ENCODE measurements around the gene MRPL55.
A peak's percentile ranks its signal among the peaks of the same experiment; 100 is the strongest.

Gene MRPL55

DNA sequence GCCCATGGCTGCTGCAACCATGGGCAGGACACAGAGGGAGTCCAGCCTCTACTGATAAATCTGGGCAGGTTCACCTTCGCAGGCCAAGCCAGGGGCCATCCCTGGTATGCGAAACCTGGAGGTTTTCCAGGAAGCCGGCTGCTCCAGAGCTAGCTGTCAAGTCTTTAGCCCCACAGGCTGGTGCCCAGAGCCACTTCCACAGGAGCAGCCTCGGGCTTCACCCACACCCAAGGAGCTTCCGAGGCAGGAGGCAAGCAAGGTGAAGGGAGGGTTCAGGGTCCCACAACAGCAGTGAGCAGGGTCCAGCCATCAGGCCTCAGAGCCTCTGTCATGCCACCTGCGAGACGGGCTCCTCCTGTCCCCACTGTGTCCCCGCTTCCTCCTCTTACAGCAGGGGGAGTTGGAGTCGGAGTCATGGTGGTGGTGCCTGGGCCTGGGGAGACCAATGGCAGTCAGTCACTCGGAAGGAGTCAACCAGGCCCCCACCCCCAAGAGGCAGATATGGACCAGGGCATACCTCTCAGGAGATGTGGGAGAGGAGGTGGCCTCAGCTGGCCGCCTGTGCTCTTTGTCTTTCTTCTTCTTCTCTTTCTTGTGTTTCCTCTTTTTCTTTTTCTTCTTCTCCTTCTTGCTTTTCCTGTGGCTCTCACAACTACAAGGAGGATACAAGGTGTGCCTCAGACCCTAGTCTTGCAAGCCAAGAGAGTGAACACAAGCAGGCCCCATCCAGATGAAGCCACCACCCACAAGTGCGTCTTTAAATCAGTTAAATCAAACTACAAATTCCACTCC, 8.1 kb downstream of the MRPL55 start:
- no peak for DNase-seq (ENCODE audit: low spot score)

DNA sequence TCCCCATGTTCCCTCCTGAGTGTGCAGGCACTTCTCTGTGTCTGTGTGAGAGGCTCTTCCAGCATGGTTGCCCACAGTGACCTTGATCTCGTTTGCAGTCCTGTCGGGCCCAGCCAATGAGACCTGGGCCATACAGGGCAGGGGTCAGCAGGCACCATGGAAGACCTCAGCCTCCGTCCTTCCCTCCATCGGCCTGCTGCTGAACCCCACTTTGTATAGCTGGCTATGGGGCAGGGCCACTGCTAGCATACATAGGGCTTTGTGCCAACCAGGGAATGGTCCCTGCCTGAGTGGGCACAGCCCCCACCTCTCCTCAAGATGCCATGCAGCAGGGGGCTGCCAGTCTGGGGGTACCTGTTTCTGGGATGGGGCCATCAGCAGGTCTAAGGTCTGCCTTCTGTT, 9.8 kb downstream of the MRPL55 start:
- no peak for DNase-seq (ENCODE audit: low spot score)

DNA sequence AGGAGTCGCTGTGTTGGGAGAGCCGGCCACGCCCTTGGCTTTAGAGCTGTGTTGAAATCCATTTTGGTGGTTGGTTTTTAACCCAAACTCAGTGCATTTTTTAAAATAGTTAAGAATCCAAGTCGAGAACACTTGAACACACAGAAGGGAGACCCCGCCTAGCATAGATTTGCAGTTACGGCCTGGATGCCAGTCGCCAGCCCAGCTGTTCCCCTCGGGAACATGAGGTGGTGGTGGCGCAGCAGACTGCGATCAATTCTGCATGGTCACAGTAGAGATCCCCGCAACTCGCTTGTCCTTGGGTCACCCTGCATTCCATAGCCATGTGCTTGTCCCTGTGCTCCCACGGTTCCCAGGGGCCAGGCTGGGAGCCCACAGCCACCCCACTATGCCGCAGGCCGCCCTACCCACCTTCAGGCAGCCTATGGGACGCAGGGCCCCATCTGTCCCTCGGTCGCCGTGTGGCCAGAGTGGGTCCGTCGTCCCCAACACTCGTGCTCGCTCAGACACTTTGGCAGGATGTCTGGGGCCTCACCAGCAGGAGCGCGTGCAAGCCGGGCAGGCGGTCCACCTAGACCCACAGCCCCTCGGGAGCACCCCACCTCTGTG, 10.7 kb downstream of the MRPL55 start:
- DNase-seq (ENCODE audit: low spot score), result no peak

DNA sequence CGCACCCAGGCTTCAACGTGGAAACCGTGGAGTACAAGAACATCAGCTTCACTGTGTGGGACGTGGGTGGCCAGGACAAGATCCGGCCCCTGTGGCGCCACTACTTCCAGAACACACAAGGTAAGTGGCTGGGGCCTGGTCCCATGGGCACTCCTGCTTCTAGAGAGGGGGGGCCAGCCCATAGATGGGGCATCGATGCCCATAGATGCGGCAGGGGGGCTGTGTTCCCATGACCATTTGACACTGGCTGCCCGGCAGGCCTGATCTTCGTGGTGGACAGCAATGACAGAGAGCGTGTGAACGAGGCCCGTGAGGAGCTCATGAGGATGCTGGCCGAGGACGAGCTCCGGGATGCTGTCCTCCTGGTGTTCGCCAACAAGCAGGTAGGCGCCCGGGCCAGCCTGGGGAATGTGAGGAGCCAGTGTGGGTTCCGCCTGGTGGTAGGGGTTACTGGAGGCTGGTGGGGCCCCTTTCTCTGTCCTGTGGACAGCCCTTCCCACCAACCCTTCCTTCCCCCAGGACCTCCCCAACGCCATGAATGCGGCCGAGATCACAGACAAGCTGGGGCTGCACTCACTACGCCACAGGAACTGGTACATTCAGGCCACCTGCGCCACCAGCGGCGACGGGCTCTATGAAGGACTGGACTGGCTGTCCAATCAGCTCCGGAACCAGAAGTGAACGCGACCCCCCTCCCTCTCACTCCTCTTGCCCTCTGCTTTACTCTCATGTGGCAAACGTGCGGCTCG, 11.6 kb downstream of the MRPL55 start:
- no peak for DNase-seq (ENCODE audit: low spot score)

DNA sequence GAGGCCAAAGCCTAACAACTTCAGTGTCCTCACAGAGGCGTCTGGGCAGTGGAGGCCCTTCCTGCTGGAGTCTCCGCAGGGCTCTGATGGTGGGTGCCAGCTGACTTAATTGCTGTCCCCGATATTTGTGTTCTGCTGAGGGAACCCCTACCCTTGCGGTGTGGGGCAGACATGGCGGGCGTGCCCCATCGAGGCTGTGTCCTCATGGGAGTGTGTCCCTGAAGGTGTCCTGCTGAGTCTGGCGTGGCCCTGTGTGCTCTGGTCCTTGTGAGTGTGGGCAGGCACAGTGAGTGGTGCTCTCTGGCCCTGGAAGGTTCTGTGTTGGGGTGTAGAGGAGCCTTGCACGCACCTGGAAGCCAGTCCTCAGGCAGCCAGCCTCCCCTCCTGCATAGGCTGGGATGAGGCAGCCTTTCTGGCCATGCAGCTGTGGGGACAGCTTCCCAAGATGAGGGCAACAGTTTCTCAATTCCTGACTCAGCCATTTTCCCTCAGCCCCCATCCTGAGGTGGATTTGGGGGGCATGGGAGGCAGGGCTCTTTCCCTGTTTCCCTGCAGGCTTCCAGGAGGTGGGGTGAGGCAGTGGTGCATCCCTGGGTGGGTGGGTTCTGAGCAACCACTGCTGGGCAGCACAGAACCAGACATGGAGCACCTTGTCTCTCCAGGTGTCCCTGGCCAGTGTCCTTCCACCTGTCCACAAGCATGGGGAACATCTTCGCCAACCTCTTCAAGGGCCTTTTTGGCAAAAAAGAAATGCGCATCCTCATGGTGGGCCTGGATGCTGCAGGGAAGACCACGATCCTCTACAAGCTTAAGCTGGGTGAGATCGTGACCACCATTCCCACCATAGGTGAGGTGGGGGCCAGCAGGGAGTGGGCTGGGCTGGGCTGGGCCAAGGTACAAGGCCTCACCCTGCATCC, 12.4 kb downstream of the MRPL55 start:
- no peak for DNase-seq (ENCODE audit: low spot score)

DNA sequence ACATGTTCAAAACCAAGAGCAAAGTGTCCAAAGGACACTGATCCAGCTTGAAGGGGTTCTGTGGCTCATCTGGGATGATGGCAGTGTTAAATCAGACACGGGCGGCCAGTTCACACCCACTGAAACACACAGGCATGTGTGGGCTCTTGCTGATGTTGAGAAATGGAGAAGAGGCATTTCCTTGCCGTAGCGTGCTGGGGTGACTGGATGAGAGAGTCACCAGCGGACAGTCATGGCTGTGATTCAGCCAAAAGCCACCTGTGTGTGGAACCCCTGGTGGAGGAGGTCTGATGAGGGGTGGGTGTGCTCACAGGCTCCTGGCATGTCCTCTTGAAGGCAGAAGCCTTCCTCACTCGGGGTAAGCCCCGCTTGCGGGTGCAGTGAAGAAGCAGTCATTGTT, 13.2 kb downstream of the MRPL55 start:
- DNase-seq (ENCODE audit: low spot score), result no peak

DNA sequence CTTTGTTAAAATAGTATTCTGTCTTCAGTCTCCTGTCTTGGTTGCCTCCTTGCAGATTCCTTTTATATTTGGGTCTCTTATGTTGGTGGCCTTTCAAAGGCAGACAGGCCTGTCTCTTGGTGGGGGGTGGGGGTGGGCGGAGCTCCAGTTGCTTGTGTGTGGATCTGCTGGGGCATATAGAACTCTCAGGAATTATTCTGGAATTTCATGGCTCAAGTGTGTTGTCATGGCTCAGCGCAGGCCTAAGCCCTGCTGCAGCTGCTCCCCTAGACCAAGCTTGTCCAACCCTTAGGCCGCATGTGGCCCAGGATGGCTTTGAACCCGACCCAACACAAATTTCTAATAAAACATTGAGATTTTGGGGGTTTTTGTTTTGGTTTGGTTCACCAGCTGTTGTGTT, 13.9 kb downstream of the MRPL55 start:
- no peak for DNase-seq (ENCODE audit: low spot score)

DNA sequence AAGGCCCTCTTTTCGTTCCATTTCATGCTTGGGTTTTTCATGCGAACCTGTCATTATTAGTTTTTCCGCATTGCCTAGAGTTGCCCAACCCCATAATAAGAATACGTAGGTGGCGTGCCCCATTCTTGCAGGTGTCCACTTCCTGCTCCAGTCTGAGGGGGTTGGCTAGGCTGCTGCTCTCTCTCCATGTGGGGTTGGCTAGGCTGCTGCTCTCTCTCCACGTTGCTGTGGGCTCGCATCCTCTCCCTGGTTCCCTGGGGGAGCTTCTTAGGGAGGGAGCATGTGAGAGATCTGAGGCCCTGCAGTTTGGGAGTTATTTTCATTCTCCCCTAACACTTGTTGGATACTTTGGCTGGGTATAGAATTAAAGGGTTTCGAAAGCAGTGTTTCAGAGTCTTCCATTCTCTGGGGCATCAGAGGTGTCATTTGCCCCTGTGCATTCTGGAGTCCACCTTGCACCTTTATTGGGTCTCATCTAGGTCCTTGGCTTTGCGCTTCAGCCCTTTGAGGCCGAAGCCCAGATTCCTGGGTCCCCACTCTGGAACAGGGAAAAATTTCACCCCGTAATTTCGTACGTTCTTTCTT, 14.6 kb downstream of the MRPL55 start:
- no peak for DNase-seq (ENCODE audit: low spot score)

DNA sequence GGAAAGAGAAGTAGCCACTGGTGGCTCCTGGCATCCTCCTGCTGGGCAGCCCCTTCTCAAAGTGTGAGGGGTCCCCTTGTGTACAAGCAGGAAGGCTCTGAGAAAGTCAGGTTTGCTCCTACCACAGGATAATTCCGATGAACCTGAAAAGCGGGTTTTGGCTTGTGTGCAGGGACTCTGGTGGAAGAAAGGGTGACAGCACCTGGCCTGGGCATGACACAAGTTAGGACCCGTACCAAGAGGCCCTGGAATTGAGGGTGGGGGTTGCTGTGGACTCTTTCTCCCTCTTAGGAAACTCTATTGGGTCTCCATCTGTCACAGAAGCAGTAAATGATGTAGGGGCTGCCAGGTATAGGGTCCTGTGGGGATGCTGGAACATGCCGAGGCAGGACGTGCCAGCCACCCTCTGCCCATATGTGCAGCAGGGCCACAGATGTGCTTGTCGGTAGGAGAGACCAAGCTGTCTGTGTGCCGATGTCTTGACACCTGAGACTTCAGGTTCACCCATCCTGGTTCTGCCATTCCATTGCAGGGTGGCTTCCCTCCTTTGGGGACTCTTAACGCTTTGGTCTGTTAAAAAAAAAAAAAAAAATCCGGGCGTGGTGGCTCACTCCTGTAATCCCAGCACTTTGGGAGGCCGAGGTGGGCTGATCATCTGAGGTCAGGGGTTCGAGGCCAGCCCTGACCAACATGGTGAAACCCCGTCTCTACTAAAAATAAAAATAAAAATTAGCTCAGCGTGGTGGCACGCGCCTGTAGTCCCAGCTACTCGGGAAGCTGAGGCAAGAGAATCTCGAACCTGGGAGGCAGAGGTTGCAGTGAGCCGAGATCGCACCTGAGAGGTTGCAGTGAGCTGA, 15.8 kb downstream of the MRPL55 start:
- no peak for DNase-seq (ENCODE audit: low spot score)

DNA sequence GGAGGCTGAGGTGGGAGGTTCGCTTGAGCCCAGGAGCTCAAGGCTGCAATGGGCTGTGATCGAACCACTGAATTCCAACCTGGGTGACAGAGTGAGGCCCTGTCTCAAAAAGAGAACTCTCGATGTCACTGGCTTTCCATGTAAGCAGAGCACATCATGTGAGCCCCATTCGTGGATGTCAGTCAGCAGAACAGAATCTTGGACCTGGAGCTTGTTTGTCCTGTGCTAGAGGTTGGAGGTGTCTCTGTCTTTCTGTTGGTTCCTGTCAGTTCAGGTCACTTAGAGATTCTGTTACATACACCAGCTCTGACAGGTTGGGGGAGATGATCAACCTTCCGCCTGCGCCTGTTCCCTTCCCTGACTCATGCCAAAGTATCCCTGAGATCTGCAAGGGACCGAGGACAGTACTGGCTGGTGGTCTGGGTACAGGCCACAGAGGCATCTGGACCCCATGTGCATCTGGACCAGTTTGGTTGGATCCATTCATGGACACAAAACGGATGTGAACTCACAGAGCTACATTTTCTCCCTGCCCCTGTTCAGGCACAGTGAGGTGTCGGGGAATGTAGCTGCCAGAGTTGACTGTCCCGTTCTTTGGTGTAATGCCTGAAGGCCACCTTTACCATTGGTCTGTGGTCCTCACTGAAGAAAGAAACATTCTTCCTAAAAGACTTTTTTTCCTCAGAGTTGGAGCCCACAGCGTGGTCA, 16.6 kb downstream of the MRPL55 start:
- no peak for DNase-seq (ENCODE audit: low spot score)

DNA sequence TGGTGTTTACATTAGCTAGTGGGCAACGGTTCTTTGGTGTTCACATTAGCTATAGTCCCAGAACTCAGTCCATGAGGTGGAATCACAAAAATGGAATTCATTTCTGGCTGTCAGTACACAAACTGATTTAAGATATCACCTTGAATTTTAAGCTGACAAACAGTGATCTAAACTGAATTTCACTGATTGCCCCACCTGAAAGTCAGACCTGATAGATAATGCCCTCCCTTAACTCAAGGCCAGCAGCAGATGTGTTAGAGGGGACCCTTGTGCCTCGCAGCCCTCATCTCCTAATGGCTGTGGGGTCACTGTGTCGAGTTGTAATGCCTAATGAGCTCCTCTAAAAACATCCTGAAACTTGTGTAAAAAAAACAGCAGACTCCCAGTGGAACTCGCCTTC, 18.0 kb downstream of the MRPL55 start:
- DNase-seq (ENCODE audit: low spot score), result no peak

DNA sequence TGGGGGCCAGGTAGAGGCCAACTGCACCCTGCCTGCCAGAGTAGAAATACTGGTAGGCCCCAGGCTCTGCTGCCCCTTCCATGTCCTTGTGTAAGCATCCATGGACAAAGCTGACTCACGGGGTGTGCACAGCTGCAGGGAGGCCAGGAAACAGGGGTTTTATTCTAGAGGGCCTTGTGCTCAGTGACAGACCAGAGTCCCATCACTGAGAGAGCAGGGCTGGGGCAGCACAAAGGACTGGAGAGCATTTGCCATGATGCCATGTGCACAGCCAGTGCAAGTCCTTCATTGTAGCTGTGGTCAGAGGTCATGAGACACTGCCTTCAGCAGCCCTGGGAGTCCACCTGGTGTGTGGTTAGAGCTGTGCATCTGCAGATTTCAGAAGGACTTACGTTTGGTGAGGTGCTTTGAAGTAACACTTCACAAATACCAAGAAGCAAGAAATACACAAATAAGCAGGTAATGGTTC, 18.5 kb downstream of the MRPL55 start:
- no peak for DNase-seq (ENCODE audit: low spot score)

DNA sequence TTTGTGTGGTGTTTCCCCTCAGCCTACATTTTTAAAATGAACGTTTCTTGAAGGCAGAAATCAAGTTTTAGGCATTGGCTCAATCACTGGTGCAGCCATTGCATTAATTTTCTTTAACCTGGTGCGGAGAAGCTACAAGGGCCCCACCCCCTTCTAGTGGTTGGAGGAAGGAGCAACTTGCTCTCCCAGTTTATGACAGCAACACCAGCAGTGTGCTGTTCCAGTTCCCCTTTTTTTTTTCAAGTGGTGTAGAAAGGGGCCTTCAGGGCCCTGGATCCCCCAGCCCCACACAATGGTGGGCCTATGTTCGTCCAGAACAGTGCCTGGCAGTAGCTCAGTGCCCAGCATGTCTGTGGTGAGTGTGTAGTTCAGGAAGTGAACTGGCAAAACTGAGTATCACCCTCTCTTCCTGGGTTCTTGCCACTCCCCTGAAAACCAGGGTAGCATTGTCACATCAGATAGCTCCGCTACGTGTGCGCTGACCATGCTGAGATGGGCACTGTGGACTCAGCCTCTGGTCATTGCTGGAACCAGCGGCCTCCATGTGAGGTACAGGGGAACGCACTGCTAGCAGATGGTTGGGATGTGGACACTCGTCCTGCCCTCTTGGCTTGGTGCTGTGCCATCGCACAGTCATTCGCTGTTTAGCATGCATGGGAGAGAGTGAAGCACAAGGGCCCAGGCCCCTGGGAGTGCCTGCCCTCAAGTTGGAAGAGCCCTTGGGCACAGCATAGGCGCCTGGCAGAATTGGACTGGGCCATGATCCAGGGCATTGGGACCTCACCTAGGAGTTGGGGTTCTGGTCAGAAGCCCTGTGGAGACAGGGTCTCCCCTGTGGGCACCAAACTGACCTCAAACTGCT, 19.3 kb downstream of the MRPL55 start:
- DNase-seq (ENCODE audit: low spot score), result peak; percentile 43

DNA sequence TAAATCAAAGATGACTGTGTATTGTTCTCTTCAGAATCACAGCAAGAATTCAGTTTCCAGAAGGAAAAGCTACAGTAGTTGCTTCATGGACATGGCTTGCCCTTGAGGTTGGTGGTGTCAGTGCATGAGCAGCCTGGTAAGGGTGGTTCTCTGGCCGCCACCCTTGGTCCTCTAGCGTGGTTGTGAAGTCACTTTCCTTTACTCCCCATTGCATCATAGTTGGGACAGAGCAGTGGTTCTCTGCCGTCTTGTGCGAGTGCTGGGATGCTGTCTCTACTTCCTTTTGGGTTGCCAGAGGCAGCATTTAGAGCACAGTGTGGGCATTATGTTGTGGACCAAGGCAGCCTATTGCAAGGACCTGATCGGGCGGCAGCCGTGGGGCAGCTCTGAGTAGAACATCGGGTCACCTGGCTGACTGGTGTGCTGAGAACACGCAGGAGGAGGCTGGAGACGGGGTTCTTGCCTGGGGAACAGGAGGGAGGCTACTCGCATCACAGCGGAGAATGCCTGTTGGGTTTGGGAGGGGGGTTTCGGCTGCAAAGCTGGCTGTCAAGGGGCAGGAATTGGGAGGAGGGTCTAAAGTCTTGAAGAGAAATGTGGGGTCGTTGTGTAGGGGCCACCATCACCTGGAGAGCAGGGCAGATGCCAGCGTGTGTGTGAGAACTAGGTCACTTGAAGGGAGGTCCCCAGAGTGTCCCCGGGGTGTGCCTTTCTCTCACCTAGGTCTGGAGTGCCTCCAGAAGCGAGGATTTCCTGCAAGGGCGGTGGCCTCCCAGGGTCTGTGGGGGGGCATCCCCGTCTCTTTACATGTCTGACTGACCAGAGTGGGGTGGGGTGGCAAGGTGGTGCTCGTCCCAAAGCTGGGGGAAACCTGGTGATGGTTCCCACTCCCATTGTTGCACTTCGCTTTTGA, 20.3 kb downstream of the MRPL55 start:
- no peak for DNase-seq (ENCODE audit: low spot score)

DNA sequence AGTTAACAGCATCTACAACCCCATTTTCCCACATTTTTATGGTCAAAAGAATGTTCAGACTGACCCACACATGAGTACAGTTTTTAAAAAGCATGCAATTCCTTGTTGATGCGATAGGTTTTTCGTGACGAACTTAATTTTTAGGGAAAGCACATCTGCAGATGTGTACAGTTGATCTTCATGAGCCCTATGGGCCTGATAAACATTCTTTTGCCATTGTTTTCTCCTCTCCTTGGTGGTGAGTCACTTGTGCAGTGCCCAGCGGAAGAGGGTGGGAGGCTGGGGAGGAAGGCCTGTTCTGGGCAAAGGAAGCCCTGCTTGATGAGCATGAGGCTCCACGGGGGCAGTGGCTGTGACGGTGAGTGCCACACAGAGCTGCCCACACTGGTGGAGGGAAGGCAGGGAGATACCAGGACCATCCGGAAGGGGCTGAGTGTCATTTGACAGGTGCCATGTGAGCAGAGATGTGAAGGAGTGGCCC, 21.3 kb downstream of the MRPL55 start:
- no peak for DNase-seq (ENCODE audit: low spot score)

DNA sequence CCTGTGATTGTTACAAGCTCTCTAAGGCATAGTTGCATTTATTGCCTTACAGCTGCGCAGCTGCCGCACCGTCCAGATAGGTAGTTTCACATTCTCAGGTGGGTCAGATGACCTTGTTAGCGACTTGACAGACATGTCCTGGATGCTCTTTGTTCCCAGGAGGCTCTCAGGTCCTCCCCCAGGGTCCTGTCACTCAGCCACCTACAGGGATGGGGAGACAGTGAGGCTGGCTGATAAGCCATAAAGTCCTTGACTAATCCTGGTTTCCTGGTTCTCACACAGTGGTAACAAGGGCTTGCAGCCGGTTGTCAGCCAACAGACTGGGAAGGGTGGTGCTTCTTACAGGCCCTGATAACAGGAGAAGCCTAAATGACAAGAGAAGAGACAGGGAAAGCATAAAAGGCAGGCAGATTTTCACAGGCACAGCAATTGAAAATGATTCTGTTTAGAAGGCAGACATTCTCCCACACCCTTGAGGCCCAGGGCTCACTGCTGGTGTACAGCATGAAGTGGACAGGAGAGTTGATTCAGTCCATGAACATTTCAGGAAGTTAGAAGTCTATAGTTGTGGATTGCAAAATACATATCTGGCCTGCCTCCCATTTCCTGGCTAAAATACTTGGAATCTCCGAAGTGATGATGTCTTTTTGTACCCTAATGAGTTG, 23.7 kb downstream of the MRPL55 start:
- no peak for DNase-seq (ENCODE audit: low spot score)

DNA sequence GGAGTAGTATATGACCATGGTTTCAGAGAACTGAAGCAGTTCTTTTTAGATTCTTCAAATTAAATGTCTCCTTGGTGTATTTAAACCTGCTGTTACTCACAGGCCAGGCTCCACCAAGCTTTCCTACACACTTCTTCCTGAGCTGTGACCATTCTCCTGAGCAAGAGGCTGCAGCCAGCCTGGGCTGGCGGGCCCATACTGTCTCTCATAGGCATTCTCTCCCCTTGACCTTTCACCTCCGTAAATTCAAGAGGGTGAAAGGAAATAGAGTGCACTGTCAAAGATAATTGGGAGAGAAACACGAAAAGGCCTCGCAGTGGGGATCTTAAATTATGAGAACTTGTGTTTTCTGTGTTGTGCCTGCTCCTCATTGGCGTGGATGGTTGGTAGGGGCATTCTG, 24.3 kb downstream of the MRPL55 start:
- DNase-seq (ENCODE audit: low spot score), result no peak

Measured in ecto neural progenitor cell (in vitro differentiated cells).